ENCODE measurements around the gene DNM1L. TPM values are rescaled to one million over a fixed set of nuclear protein-coding genes. Genes with fewer than 3 reads are reported as not detected.
A peak's percentile ranks its signal among the peaks of the same experiment; 100 is the strongest.

Gene DNM1L
- polyA plus RNA-seq, 2 of the 4 experiments (the other 2 are of a cell fraction) = 67.0 to 121 TPM

DNA sequence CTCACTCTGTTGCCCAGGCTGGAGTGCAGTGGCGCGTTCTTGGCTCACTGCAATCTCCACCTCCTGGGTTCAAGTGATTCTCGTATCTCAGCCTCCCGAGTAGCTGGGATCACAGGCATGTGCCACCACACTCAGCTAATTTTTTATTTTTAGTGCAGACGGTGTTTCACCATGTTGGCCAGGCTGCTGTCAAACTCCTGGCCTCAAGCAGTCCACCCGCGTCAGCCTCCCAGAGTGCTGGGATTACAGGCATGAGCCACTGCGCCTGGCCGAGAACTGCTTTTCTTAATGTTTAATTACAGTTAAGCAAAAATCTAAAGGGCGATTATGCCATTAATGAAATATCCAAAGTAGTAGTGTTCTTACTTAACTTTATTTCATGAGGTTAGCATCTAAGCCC, 63.0 kb downstream of the DNM1L start:
- POLR2A ChIA-PET = interaction anchor here (0.6 to 0.7 kb wide), 2 partner anchors 13 to 1595 kb away, joined by 4 to 8 read pairs; no protein-coding TSS in a partner anchor
- no peak for TF ChIP-seq EP300 (IDR thresholded peaks at IDR 0.05)
- TF ChIP-seq CBX8 (IDR thresholded peaks at IDR 0.05) = no peak
- no peak for TF ChIP-seq BHLHE40 (IDR thresholded peaks at IDR 0.05; ENCODE audit: low read depth, low read length)
- TF ChIP-seq, protein P1, sequence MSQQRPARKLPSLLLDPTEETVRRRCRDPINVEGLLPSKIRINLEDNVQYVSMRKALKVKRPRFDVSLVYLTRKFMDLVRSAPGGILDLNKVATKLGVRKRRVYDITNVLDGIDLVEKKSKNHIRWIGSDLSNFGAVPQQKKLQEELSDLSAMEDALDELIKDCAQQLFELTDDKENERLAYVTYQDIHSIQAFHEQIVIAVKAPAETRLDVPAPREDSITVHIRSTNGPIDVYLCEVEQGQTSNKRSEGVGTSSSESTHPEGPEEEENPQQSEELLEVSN (IDR thresholded peaks at IDR 0.05; ENCODE audit: borderline replicate concordance, low read depth) = no peak
- TF ChIP-seq KDM5A (IDR thresholded peaks at IDR 0.05) = no peak
- TF ChIP-seq TFCP2L1 (CRISPR knock-in tag; IDR thresholded peaks at IDR 0.05) = no peak
- no peak for TF ChIP-seq FOXS1 (CRISPR knock-in tag; IDR thresholded peaks at IDR 0.05)
- no peak for TF ChIP-seq NFE2L2 (conservative IDR thresholded peaks at IDR 0.05; ENCODE audit: low read length)
- TF ChIP-seq JUNB (IDR thresholded peaks at IDR 0.05) = no peak
- no peak for TF ChIP-seq RCOR1 (IDR thresholded peaks at IDR 0.05; ENCODE audit: low read depth, low read length)
- no peak for TF ChIP-seq HEYL (CRISPR knock-in tag; IDR thresholded peaks at IDR 0.05)
- TF ChIP-seq POLR2A (IDR thresholded peaks at IDR 0.05; ENCODE audit: low read length) = no peak
- TF ChIP-seq ESRRA (IDR thresholded peaks at IDR 0.05; ENCODE audit: borderline replicate concordance, low read length) = no peak
- no peak for TF ChIP-seq NR3C1 (IDR thresholded peaks at IDR 0.05)
- no peak for TF ChIP-seq ZC3H11A (IDR thresholded peaks at IDR 0.05)
- no peak for TF ChIP-seq MAZ (IDR thresholded peaks at IDR 0.05; ENCODE audit: borderline replicate concordance, low read depth, low read length)
- CTCF ChIA-PET = interaction anchor here (0.6 to 1.0 kb wide), 4 partner anchors 13 to 1059 kb away, joined by 3 to 6 read pairs (median 5); partner anchors contain the start of gene YARS2

DNA sequence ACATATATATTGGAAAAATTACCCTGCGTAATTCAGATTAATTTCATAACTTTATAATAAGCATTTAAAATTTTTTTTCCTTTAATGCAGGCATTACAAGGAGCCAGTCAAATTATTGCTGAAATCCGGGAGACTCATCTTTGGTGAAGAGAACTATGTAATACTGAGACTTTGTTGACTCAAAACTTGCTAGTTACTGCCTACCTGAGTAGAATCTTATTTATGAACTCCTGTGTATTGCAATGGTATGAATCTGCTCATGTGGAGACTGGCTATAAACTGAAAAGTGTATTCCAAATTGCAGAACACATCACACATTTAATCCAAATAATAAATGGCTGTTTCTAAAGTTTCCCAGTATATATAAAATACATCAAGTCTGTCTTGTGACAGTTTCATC, 64.2 kb downstream of the DNM1L start:
- ATAC-seq (no peak), DNase-seq (ENCODE audit: low read depth in 1 of 2, low spot score in 1 of 2) (no peak), FAIRE-seq (no peak)
- TF ChIP-seq MYC (IDR thresholded peaks at IDR 0.05; ENCODE audit: borderline replicate concordance, low read length) (no peak), MAX (IDR thresholded peaks at IDR 0.05) (no peak), GATA3 (IDR thresholded peaks at IDR 0.05; ENCODE audit: borderline replicate concordance) (no peak), NFE2L2 (conservative IDR thresholded peaks at IDR 0.05; ENCODE audit: low read length) (no peak), HOXB5 (CRISPR knock-in tag; IDR thresholded peaks at IDR 0.05) (no peak), ZSCAN20 (CRISPR knock-in tag; IDR thresholded peaks at IDR 0.05) (no peak), NPAS2 (CRISPR knock-in tag; IDR thresholded peaks at IDR 0.05; ENCODE audit: borderline replicate concordance) (no peak), ELK1 (IDR thresholded peaks at IDR 0.05; ENCODE audit: low read depth, low read length) (no peak), ESRRA (IDR thresholded peaks at IDR 0.05; ENCODE audit: borderline replicate concordance, low read length) (no peak)
- Histone ChIP-seq H3K4me3 (no peak overlapping the region), H3K4me1 (no peaks in the 10 kb centered on the region), H3K9me3 (no peaks in the 10 kb centered on the region), H3K27ac (no peak overlapping the region), H3K4me2 (no peak overlapping the region)
- ChIA-PET CTCF (interaction anchor here (1.0 to 3.8 kb wide), 2 partner anchors 12 to 378 kb away, joined by 4 to 21 read pairs; partner anchors contain the start of gene YARS2), POLR2A (no interaction called here)
- 92% methylated on average over 2 of the region's 2 CpGs for WGBS (ENCODE audit: missing lambda C conversion rate)

More for the DNA sequence above, 63.0 kb downstream of the DNM1L start:
- 91% methylated on average over 10 of the region's 10 CpGs for WGBS (ENCODE audit: missing lambda C conversion rate)
- ATAC-seq (no peak), DNase-seq (ENCODE audit: low read depth in 1 of 2, low spot score in 1 of 2) (no peak), FAIRE-seq (no peak)
- no peaks in the 10 kb centered on the region for H3K4me1 ChIP-seq
- H3K9me3 ChIP-seq = no peaks in the 10 kb centered on the region
- H3K27ac ChIP-seq = no peak overlapping the region
- H3K4me3 ChIP-seq = no peak overlapping the region
- H3K4me2 ChIP-seq = no peak overlapping the region

DNA sequence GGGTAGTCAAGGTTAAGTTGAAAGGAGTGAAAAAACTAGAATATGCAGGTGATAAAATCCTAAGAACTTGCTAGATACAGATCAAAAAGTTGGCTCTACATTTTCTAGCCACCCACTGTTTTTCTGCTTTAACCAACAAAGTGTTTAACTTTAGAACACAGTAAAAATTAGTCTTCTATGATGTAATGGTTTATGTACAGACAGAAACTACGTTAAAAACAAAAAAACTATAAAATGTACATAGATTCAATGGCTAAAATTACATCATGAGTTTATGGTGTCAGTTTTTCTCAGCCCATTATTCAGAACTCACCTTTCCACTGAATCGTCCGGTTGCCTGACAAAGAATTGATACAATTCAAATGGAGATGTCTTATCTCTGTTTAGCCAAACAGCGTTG, 74.5 kb downstream of the DNM1L start:
- no peak for FAIRE-seq
- WGBS (ENCODE audit: missing lambda C conversion rate) = 86% methylated on average over 4 of the region's 4 CpGs
- Histone ChIP-seq H3K4me2 (peak overlapping the region; percentile 96), H3K4me3 (no peak overlapping the region), H3K4me1 (peaks cover 13% of the 10 kb centered on the region), H3K27ac (no peak overlapping the region), H3K9me3 (no peaks in the 10 kb centered on the region)
- ChIA-PET POLR2A (no interaction called here), CTCF (interaction anchor here (2.5 to 2.8 kb wide), 2 partner anchors 9 to 354 kb away, joined by 11 to 21 read pairs; partner anchors contain the start of gene FGD4)
- TF ChIP-seq JUNB (IDR thresholded peaks at IDR 0.05) (no peak), HOXB5 (CRISPR knock-in tag; IDR thresholded peaks at IDR 0.05) (no peak), JUN (IDR thresholded peaks at IDR 0.05) (no peak)
- no peak for DNase-seq (ENCODE audit: low read depth in 1 of 2, low spot score in 1 of 2)
- no peak for ATAC-seq

Measured in A549 (cell line).